Tibial artery (tissue), 4 donors: ENCODE measurements around the gene SCAF1.

ENCODE experiments used
- DNase-seq, 2 donors: peaks; one replicate each; pipeline ENCODE4 v3.0.0-alpha.2; 2019
- H3K27ac ChIP-seq, 2 donors: fragments of 200-600 bp; sonication (generic) in 1 of 2; 1 replicate in 1 of 2; 2 replicates in 1 of 2; pipeline ENCODE4 v1.5.1; 2018 to 2019; ENCODE audit warnings: mild to moderate bottlenecking in 1 of 2
- H3K27me3 ChIP-seq, 2 donors: fragments of 200-600 bp; sonication (generic) in 1 of 2; one replicate each; pipeline versions ENCODE4 v1.5.1 to v1.6.0; 2016 to 2019
- H3K36me3 ChIP-seq, 3 donors: fragments of 200-600 bp; sonication (generic) in 2 of 3; one replicate each; pipeline ENCODE4 v1.5.1; 2016 to 2019; ENCODE audit warnings: mild to moderate bottlenecking in 2 of 3
- H3K4me1 ChIP-seq, 4 donors: fragments of 200-600 bp; sonication (generic) in 2 of 4; 1 replicate in 3 of 4; 2 replicates in 1 of 4; pipeline ENCODE4 v1.5.1; 2016 to 2019
- H3K4me3 ChIP-seq, 2 donors: fragments of 200-600 bp; sonication (generic) in 1 of 2; 1 replicate in 1 of 2; 2 replicates in 1 of 2; pipeline ENCODE4 v1.5.1; 2018 to 2019; ENCODE audit warnings: mild to moderate bottlenecking in 2 of 2
- H3K9me3 ChIP-seq, 3 donors: fragments of 200-600 bp; sonication (generic) in 1 of 3; one replicate each; pipeline ENCODE4 v1.5.1; 2016 to 2019
- intact Hi-C: fragments of 100-400 bp; cut with DNase I; formaldehyde crosslinking; loops from one replicate; pipeline ENCODE4 v1.15.0; 2023; ENCODE audit warnings: low total_unique reads
- TF ChIP-seq, protein P1 (sequence below), 2 experiments: fragments of 200-600 bp in 1 of 2; fragments of 450-650 bp in 1 of 2; IDR thresholded peaks; one replicate each; pipeline ENCODE4 v1.5.1; 2017 to 2019; ENCODE audit warnings: antibody characterized with exemption in 2 of 2, mild to moderate bottlenecking in 1 of 2, moderate library complexity in 1 of 2

Gene SCAF1, protein sequence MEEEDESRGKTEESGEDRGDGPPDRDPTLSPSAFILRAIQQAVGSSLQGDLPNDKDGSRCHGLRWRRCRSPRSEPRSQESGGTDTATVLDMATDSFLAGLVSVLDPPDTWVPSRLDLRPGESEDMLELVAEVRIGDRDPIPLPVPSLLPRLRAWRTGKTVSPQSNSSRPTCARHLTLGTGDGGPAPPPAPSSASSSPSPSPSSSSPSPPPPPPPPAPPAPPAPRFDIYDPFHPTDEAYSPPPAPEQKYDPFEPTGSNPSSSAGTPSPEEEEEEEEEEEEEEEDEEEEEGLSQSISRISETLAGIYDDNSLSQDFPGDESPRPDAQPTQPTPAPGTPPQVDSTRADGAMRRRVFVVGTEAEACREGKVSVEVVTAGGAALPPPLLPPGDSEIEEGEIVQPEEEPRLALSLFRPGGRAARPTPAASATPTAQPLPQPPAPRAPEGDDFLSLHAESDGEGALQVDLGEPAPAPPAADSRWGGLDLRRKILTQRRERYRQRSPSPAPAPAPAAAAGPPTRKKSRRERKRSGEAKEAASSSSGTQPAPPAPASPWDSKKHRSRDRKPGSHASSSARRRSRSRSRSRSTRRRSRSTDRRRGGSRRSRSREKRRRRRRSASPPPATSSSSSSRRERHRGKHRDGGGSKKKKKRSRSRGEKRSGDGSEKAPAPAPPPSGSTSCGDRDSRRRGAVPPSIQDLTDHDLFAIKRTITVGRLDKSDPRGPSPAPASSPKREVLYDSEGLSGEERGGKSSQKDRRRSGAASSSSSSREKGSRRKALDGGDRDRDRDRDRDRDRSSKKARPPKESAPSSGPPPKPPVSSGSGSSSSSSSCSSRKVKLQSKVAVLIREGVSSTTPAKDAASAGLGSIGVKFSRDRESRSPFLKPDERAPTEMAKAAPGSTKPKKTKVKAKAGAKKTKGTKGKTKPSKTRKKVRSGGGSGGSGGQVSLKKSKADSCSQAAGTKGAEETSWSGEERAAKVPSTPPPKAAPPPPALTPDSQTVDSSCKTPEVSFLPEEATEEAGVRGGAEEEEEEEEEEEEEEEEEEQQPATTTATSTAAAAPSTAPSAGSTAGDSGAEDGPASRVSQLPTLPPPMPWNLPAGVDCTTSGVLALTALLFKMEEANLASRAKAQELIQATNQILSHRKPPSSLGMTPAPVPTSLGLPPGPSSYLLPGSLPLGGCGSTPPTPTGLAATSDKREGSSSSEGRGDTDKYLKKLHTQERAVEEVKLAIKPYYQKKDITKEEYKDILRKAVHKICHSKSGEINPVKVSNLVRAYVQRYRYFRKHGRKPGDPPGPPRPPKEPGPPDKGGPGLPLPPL

DNA sequence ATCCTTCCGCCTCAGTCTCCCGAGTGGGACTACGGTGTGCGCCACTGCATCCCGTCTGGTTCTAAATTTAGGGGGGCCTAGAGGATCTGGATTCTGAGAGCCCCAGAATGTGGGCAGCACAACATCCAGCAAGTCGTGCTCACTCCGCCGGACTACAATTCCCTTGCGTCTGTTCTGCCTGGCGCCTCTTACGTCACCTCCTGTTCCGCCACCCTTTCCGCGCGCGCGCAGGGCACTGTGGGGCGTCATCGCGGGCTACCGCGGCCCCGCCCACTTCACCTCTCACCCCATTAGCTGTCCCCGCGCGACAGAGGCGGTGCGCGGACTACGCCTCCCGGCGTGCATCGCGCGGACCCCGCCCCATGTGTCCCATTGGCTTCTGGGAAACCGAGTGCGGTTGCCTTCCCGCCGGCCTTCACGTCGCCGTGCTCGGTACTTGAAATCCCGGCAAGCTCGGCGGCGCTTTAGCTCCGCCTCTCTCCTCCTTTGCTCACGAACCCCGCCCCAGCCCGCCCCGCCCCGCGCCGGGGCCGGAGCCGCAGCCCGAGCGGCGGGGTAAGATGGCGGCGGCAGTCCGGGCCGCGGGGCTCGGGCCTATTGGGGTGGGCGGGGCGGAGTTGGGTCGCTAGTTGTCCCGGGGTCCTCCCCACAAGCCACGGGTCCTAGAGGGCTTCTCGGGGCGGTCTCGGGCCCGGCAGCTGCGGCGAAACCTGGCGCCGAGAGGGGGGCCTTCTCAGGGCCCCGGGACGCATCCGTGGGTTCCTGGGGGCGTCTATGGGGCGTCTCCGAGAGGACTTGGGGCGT lies at the start of gene SCAF1:
TSS of gene SCAF1 (plus strand) at position 522 of the 804 bp plus-strand sequence. CDS start 2,818 bp downstream, outside the sequence.
- intact Hi-C loops = no loop called here
- Histone ChIP-seq H3K36me3 (peaks cover 6 to 23% (median 17%) of the 10 kb centered on the region in 3 donors), H3K27me3 (no peaks in the 10 kb centered on the region), H3K4me3 (peak within 1 kb of the TSS; percentile 92 to 99), H3K9me3 (no peaks in the 10 kb centered on the region), H3K4me1 (peaks cover 5 to 52% (median 38%) of the 10 kb centered on the region in 4 donors), H3K27ac (peak within 1 kb of the TSS; percentile 95 to 97)
- DNase-seq = peak; percentile 99 to 100
- TF ChIP-seq, protein P1, sequence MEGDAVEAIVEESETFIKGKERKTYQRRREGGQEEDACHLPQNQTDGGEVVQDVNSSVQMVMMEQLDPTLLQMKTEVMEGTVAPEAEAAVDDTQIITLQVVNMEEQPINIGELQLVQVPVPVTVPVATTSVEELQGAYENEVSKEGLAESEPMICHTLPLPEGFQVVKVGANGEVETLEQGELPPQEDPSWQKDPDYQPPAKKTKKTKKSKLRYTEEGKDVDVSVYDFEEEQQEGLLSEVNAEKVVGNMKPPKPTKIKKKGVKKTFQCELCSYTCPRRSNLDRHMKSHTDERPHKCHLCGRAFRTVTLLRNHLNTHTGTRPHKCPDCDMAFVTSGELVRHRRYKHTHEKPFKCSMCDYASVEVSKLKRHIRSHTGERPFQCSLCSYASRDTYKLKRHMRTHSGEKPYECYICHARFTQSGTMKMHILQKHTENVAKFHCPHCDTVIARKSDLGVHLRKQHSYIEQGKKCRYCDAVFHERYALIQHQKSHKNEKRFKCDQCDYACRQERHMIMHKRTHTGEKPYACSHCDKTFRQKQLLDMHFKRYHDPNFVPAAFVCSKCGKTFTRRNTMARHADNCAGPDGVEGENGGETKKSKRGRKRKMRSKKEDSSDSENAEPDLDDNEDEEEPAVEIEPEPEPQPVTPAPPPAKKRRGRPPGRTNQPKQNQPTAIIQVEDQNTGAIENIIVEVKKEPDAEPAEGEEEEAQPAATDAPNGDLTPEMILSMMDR (IDR thresholded peaks at IDR 0.05) = no peak

DNA sequence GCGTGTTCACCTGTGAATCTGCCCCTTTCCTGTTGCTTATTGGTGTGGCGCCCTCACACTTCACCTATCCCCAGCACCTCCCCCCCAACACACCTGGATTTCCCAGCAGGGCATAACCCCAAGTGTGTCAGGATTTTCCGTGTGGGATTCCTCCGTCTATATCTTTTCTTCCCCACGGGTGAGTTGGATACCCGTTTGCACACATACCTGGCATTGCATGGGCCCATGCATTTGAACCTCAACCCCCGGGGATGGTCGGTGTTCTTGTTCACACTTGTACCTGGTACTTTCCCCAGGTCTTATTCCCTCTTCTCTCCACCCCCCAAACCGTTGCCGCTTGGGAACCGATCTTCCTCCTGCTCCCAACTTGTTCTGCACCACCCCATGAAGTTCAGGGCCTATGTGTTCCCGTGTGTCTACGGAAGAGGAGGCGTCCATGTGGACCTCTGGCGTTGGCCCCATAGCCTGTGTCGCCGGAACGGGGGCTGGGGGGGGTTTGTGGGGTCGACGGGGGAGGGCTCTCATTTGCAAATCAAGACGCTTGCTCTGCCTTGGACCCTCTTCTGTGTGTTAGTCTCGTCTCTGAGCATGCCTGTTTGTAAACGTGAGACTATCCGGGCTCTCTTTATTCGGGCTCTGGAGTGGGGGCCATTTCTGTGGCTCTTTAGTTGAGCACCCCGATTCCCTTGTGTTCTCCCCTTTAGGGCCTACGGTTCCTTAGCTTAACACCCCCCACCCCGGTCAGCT lies 49.4 kb upstream of the SCAF1 start:
- TF ChIP-seq, protein P1 (IDR thresholded peaks at IDR 0.05) = no peak
- Histone ChIP-seq H3K4me3 (peak overlapping the region; percentile 87 to 96), H3K27me3 (no peaks in the 10 kb centered on the region), H3K4me1 (peaks cover 0 to 37% (median 15%) of the 10 kb centered on the region in 4 donors), H3K9me3 (no peaks in the 10 kb centered on the region), H3K27ac (peak overlapping the region; percentile 86 to 92), H3K36me3 (peaks cover 19 to 38% (median 35%) of the 10 kb centered on the region in 3 donors)
- DNase-seq = no peak
- intact Hi-C loops = loop anchor here (2.0 kb wide), 1 partner anchor 44 kb away; no protein-coding TSS in a partner anchor

DNA sequence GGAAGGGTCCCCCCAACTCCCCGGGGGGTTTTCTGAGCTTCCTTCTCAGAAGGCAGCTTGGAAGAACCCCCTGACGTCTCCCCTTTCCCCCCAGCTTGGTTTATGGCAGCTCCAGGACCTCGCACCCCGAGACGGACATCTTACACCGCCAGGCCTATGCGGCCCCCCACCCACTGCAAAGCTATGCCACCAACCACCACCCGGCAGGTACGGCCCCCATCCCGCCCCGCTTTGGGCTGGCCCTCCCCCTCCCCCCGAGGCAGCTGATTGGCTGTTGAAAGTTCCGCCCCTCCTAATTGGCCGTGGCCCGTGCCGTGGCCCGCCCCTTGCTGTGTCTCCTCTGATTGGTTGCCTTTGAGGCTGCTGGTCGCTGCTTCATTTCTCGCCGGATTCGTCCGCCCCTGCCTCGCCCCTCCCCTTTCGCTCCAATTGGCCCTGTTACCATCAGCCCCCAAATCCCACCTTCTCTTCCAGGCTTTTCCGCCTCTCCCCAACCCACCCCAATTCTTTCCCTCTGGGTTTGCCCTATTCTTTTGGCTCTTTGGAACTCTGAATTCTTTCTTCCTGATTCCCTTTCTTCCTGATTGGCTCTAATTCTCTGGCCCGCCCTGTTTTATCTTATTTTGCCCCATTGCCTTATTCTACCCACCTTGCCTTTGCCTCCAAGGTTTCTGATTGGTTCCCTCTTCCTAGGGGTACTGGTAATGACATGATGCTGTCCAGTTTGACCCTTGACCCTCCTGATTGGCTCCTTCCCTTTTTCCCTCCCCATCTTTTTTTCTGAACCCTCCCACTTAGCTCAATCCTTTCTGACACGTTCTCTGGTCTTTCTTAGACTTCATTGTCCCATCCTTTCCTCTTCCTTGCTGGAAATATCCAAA lies 48.5 kb upstream of the SCAF1 start:
- intact Hi-C loops = loop anchor here (2.0 kb wide), 1 partner anchor 43 kb away; no protein-coding TSS in a partner anchor
- H3K27ac ChIP-seq = peak overlapping the region; percentile 86 to 92

More for the DNA sequence above, 48.5 kb upstream of the SCAF1 start:
- H3K9me3 ChIP-seq = no peaks in the 10 kb centered on the region
- TF ChIP-seq, protein P1 (IDR thresholded peaks at IDR 0.05) = no peak
- H3K4me3 ChIP-seq = peak overlapping the region; percentile 87 to 96
- H3K27me3 ChIP-seq = no peaks in the 10 kb centered on the region
- H3K36me3 ChIP-seq = peaks cover 25 to 44% (median 43%) of the 10 kb centered on the region in 3 donors
- peak; percentile 92 to 98 for DNase-seq
- H3K4me1 ChIP-seq = peaks cover 0 to 37% (median 15%) of the 10 kb centered on the region in 4 donors
